IgD-negative memory B cell (primary cell): Measurements from ENCODE around the gene CADM1. TPM values are rescaled to one million over a fixed set of nuclear protein-coding genes. Genes with fewer than 3 reads are reported as not detected.

Experiments used
- H3K27ac Mint-ChIP-seq, 3 donors: one replicate each; pipeline ENCODE4 v1.8.0; 2020 to 2022; ENCODE audit warnings: mild to moderate bottlenecking in 3 of 3, mixed read lengths in 3 of 3, moderate library complexity in 1 of 3
- H3K27me3 Mint-ChIP-seq: one replicate; pipeline ENCODE4 v1.8.0; 2021; ENCODE audit warnings: mixed read lengths
- H3K36me3 Mint-ChIP-seq: one replicate; pipeline ENCODE4 v1.8.0; 2020; ENCODE audit warnings: mild to moderate bottlenecking, mixed read lengths
- H3K4me1 Mint-ChIP-seq, 3 donors: one replicate each; pipeline ENCODE4 v1.8.0; 2020 to 2022; ENCODE audit warnings: mixed read lengths in 3 of 3, mild to moderate bottlenecking in 1 of 3
- H3K4me3 Mint-ChIP-seq, 4 donors: one replicate each; pipeline ENCODE4 v1.8.0; 2020 to 2022; ENCODE audit warnings: mild to moderate bottlenecking in 4 of 4, mixed read lengths in 4 of 4, moderate library complexity in 3 of 4
- H3K9me3 Mint-ChIP-seq, 3 donors: one replicate each; pipeline ENCODE4 v1.8.0; 2020 to 2021; ENCODE audit warnings: mixed read lengths in 3 of 3, mild to moderate bottlenecking in 1 of 3
- polyA plus RNA-seq: library from polyadenylated mRNA; unstranded; fragments of 300-500 nt; fragmentation: Illumina TruSeq; gene quantifications from one replicate; pipeline ENCODE4 v1.2.3, GENCODE V29; 2021

CADM1 gene
- polyA plus RNA-seq, 1 donor from 2014 or later: 2.0 TPM

- H3K27me3 Mint-ChIP-seq: no peaks in the 10 kb centered on the region
- H3K27ac Mint-ChIP-seq: no peak overlapping the region
- no peak overlapping the region for H3K4me3 Mint-ChIP-seq
- H3K36me3 Mint-ChIP-seq: no peaks in the 10 kb centered on the region
- H3K9me3 Mint-ChIP-seq: no peaks in the 10 kb centered on the region
- no peaks in the 10 kb centered on the region for H3K4me1 Mint-ChIP-seq
Observed at GRCh38 chr11:115208808-115209259, 295.4 kb downstream of the CADM1 start.

GRCh38 chr11:115207916-115208315, 296.3 kb downstream of the CADM1 start:
- H3K4me1 Mint-ChIP-seq: no peaks in the 10 kb centered on the region
- H3K36me3 Mint-ChIP-seq: no peaks in the 10 kb centered on the region
- H3K27ac Mint-ChIP-seq: no peak overlapping the region
- H3K4me3 Mint-ChIP-seq: no peak overlapping the region
- H3K27me3 Mint-ChIP-seq: no peaks in the 10 kb centered on the region
- H3K9me3 Mint-ChIP-seq: no peaks in the 10 kb centered on the region

- H3K27me3 Mint-ChIP-seq: no peaks in the 10 kb centered on the region
- peak overlapping the region in 1 of 4 donors; percentile 63 for H3K4me3 Mint-ChIP-seq
- no peaks in the 10 kb centered on the region for H3K9me3 Mint-ChIP-seq
- H3K36me3 Mint-ChIP-seq: no peaks in the 10 kb centered on the region
- no peaks in the 10 kb centered on the region for H3K4me1 Mint-ChIP-seq
- H3K27ac Mint-ChIP-seq: no peak overlapping the region
Observed at GRCh38 chr11:115207166-115207591, 297.0 kb downstream of the CADM1 start.

GRCh38 chr11:115206365-115207022, 297.7 kb downstream of the CADM1 start:
- Mint-ChIP-seq H3K27ac (no peak overlapping the region), H3K36me3 (no peaks in the 10 kb centered on the region), H3K4me1 (no peaks in the 10 kb centered on the region), H3K9me3 (no peaks in the 10 kb centered on the region), H3K27me3 (no peaks in the 10 kb centered on the region), H3K4me3 (no peak overlapping the region)

- no peaks in the 10 kb centered on the region for H3K9me3 Mint-ChIP-seq
- H3K27ac Mint-ChIP-seq: no peak overlapping the region
- no peak overlapping the region for H3K4me3 Mint-ChIP-seq
- H3K27me3 Mint-ChIP-seq: no peaks in the 10 kb centered on the region
- H3K4me1 Mint-ChIP-seq: no peaks in the 10 kb centered on the region
- no peaks in the 10 kb centered on the region for H3K36me3 Mint-ChIP-seq
Observed at GRCh38 chr11:115202900-115203552, 301.2 kb downstream of the CADM1 start.

- H3K4me1 Mint-ChIP-seq: no peaks in the 10 kb centered on the region
- no peaks in the 10 kb centered on the region for H3K36me3 Mint-ChIP-seq
- H3K9me3 Mint-ChIP-seq: no peaks in the 10 kb centered on the region
- H3K4me3 Mint-ChIP-seq: no peak overlapping the region
- H3K27ac Mint-ChIP-seq: no peak overlapping the region
- H3K27me3 Mint-ChIP-seq: no peaks in the 10 kb centered on the region
Observed at GRCh38 chr11:115202074-115202473, 302.1 kb downstream of the CADM1 start.

GRCh38 chr11:115201111-115201792, 303.0 kb downstream of the CADM1 start:
- no peak overlapping the region for H3K4me3 Mint-ChIP-seq
- no peaks in the 10 kb centered on the region for H3K9me3 Mint-ChIP-seq
- H3K27me3 Mint-ChIP-seq: no peaks in the 10 kb centered on the region
- H3K27ac Mint-ChIP-seq: no peak overlapping the region
- H3K4me1 Mint-ChIP-seq: no peaks in the 10 kb centered on the region
- no peaks in the 10 kb centered on the region for H3K36me3 Mint-ChIP-seq

GRCh38 chr11:115199481-115200069, 304.6 kb downstream of the CADM1 start:
- H3K4me3 Mint-ChIP-seq: no peak overlapping the region
- H3K27ac Mint-ChIP-seq: no peak overlapping the region
- H3K9me3 Mint-ChIP-seq: no peaks in the 10 kb centered on the region
- no peaks in the 10 kb centered on the region for H3K36me3 Mint-ChIP-seq
- peaks cover 0 to 5% (median 2%) of the 10 kb centered on the region in 3 donors for H3K4me1 Mint-ChIP-seq
- no peaks in the 10 kb centered on the region for H3K27me3 Mint-ChIP-seq

GRCh38 chr11:115198321-115198741, 305.9 kb downstream of the CADM1 start:
- Mint-ChIP-seq H3K27ac (no peak overlapping the region), H3K4me3 (no peak overlapping the region)

GRCh38 chr11:115197433-115197832, 306.8 kb downstream of the CADM1 start:
- Mint-ChIP-seq H3K9me3 (no peaks in the 10 kb centered on the region), H3K27ac (no peak overlapping the region), H3K36me3 (no peaks in the 10 kb centered on the region), H3K27me3 (no peaks in the 10 kb centered on the region), H3K4me1 (peaks cover 4 to 9% (median 8%) of the 10 kb centered on the region in 3 donors), H3K4me3 (no peak overlapping the region)

More at GRCh38 chr11:115198321-115198741, 305.9 kb downstream of the CADM1 start:
- no peaks in the 10 kb centered on the region for H3K9me3 Mint-ChIP-seq
- no peaks in the 10 kb centered on the region for H3K36me3 Mint-ChIP-seq
- no peaks in the 10 kb centered on the region for H3K27me3 Mint-ChIP-seq
- peaks cover 4 to 9% (median 8%) of the 10 kb centered on the region in 3 donors for H3K4me1 Mint-ChIP-seq

- Mint-ChIP-seq H3K36me3 (no peaks in the 10 kb centered on the region), H3K9me3 (no peaks in the 10 kb centered on the region), H3K4me3 (no peak overlapping the region), H3K27ac (no peak overlapping the region), H3K4me1 (peaks cover 4 to 9% (median 8%) of the 10 kb centered on the region in 3 donors), H3K27me3 (no peaks in the 10 kb centered on the region)
Observed at GRCh38 chr11:115197031-115197430, 307.2 kb downstream of the CADM1 start.

GRCh38 chr11:115194802-115195110, 309.5 kb downstream of the CADM1 start:
- H3K9me3 Mint-ChIP-seq: no peaks in the 10 kb centered on the region
- no peaks in the 10 kb centered on the region for H3K36me3 Mint-ChIP-seq
- peak overlapping the region in 1 of 3 donors; percentile 86 for H3K27ac Mint-ChIP-seq
- H3K27me3 Mint-ChIP-seq: no peaks in the 10 kb centered on the region
- H3K4me1 Mint-ChIP-seq: peaks cover 4 to 9% (median 8%) of the 10 kb centered on the region in 3 donors
- H3K4me3 Mint-ChIP-seq: peak overlapping the region; percentile 68 to 91 (median 80)

GRCh38 chr11:115193914-115194801, 310.1 kb downstream of the CADM1 start:
- Mint-ChIP-seq H3K27me3 (peaks cover 2% of the 10 kb centered on the region), H3K27ac (peak overlapping the region in 2 of 3 donors; percentile 32 to 86), H3K36me3 (no peaks in the 10 kb centered on the region), H3K4me3 (peak overlapping the region; percentile 68 to 91 (median 80)), H3K9me3 (no peaks in the 10 kb centered on the region), H3K4me1 (peaks cover 4 to 9% (median 8%) of the 10 kb centered on the region in 3 donors)

- Mint-ChIP-seq H3K27me3 (peaks cover 6% of the 10 kb centered on the region), H3K36me3 (no peaks in the 10 kb centered on the region), H3K9me3 (no peaks in the 10 kb centered on the region), H3K4me3 (no peak overlapping the region), H3K4me1 (peaks cover 4 to 9% (median 8%) of the 10 kb centered on the region in 3 donors), H3K27ac (no peak overlapping the region)
Observed at GRCh38 chr11:115191761-115192160, 312.5 kb downstream of the CADM1 start.
